Nephron progenitor cell (in vitro differentiated cells): ENCODE results near the gene RGS6.

Experiments
- DNase-seq: peaks from one replicate; pipeline ENCODE4 v3.0.0; 2021
- H3K27ac Mint-ChIP-seq: 2 replicates; pipeline ENCODE4 v1.8.0; 2021; ENCODE audit warnings: mild to moderate bottlenecking, moderate library complexity, mixed read lengths
- H3K27me3 Mint-ChIP-seq: 2 replicates; pipeline ENCODE4 v1.8.0; 2021; ENCODE audit warnings: mild to moderate bottlenecking, low read depth, mixed read lengths; ENCODE audit not compliant: poor library complexity
- H3K36me3 Mint-ChIP-seq: 2 replicates; pipeline ENCODE4 v1.8.0; 2021; ENCODE audit warnings: low read depth, mixed read lengths
- H3K4me1 Mint-ChIP-seq: 2 replicates; pipeline ENCODE4 v1.8.0; 2021; ENCODE audit warnings: mixed read lengths
- H3K4me3 Mint-ChIP-seq: 2 replicates; pipeline ENCODE4 v1.8.0; 2021; ENCODE audit warnings: mild to moderate bottlenecking, moderate library complexity, mixed read lengths
- H3K9me3 Mint-ChIP-seq: 2 replicates; pipeline ENCODE4 v1.8.0; 2021; ENCODE audit warnings: mild to moderate bottlenecking, moderate library complexity, mixed read lengths
- CTCF ChIP-seq: fragments of 200-600 bp; sonication (generic); IDR thresholded peaks from 2 replicates; pipeline ENCODE4 v1.5.0; 2021; ENCODE audit warnings: antibody characterized with exemption

The RGS6 gene

GRCh38 chr14:72521968-72522741 lies 589.9 kb downstream of the RGS6 start:
- peaks cover 18% of the 10 kb centered on the region for H3K4me1 Mint-ChIP-seq
- no peak for DNase-seq
- no peak overlapping the region for H3K27ac Mint-ChIP-seq
- peaks cover 16% of the 10 kb centered on the region for H3K27me3 Mint-ChIP-seq
- H3K9me3 Mint-ChIP-seq = peaks cover 22% of the 10 kb centered on the region
- H3K4me3 Mint-ChIP-seq = no peak overlapping the region
- H3K36me3 Mint-ChIP-seq = peaks cover 20% of the 10 kb centered on the region
- TF ChIP-seq CTCF = no peak

GRCh38 chr14:72522847-72523246 lies 590.6 kb downstream of the RGS6 start:
- no peak for TF ChIP-seq CTCF
- H3K4me3 Mint-ChIP-seq = no peak overlapping the region
- peaks cover 17% of the 10 kb centered on the region for H3K27me3 Mint-ChIP-seq
- no peak for DNase-seq
- H3K27ac Mint-ChIP-seq = no peak overlapping the region
- H3K9me3 Mint-ChIP-seq = peaks cover 22% of the 10 kb centered on the region
- peaks cover 11% of the 10 kb centered on the region for H3K4me1 Mint-ChIP-seq
- peaks cover 20% of the 10 kb centered on the region for H3K36me3 Mint-ChIP-seq

GRCh38 chr14:72523424-72524294 lies 591.4 kb downstream of the RGS6 start:
- DNase-seq = no peak
- H3K36me3 Mint-ChIP-seq = peaks cover 20% of the 10 kb centered on the region
- peaks cover 22% of the 10 kb centered on the region for H3K9me3 Mint-ChIP-seq
- peaks cover 16% of the 10 kb centered on the region for H3K4me1 Mint-ChIP-seq
- no peak for TF ChIP-seq CTCF
- peaks cover 11% of the 10 kb centered on the region for H3K27me3 Mint-ChIP-seq
- H3K27ac Mint-ChIP-seq = no peak overlapping the region
- H3K4me3 Mint-ChIP-seq = no peak overlapping the region

- TF ChIP-seq CTCF = no peak
- H3K4me1 Mint-ChIP-seq = peaks cover 22% of the 10 kb centered on the region
- DNase-seq = no peak
- H3K27ac Mint-ChIP-seq = no peak overlapping the region
- no peak overlapping the region for H3K4me3 Mint-ChIP-seq
- H3K9me3 Mint-ChIP-seq = peaks cover 22% of the 10 kb centered on the region
- H3K36me3 Mint-ChIP-seq = peaks cover 20% of the 10 kb centered on the region
- peaks cover 8% of the 10 kb centered on the region for H3K27me3 Mint-ChIP-seq
Measured at GRCh38 chr14:72524295-72524629, 592.0 kb downstream of the RGS6 start.

GRCh38 chr14:72525087-72525915 lies 593.1 kb downstream of the RGS6 start:
- DNase-seq = no peak
- Mint-ChIP-seq H3K27me3 (peaks cover 3% of the 10 kb centered on the region), H3K4me1 (peaks cover 27% of the 10 kb centered on the region), H3K27ac (no peak overlapping the region), H3K4me3 (no peak overlapping the region), H3K36me3 (peaks cover 11% of the 10 kb centered on the region), H3K9me3 (peaks cover 12% of the 10 kb centered on the region)
- no peak for TF ChIP-seq CTCF
